Measurements from ENCODE around the gene LIPH.

Gene LIPH

DNA sequence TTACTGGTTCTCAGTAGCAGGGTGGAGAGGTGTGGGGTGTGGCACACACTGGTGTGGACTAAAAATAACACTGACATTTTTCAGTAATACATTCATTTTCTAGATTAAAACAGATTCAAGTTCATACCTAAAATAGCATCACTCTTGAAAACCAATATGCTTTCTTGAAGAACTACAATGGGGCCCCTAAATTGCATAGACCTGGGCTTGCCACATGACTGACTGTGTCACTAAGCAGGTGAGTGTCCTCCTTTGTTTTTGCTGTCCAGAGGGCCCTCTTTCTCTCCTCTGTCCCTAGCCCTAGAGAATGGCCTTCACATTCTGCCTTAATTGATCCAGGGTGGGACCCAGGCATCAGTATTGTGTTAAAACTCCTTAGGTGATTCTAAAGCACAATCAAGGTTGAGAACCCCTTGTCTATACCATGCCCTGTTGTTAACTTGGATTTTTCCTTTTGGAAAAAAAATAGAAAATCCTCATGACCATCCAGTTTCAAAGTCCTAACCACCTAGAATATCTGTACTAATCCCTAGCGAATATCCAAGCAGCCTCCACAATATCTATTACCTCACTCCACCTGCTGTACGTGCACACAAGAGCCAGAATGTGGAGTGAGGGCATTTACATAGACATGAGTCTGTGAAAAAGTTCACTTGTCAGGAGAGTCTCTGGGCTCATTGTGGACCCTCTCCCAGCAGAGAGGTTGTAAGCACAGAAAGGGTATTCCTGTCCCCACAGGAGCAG lies 34.8 kb downstream of the LIPH start:
- H3K4me3 ChIP-seq (ENCODE audit: low read depth, low read length): no peak overlapping the region
- TF ChIP-seq, protein P1, sequence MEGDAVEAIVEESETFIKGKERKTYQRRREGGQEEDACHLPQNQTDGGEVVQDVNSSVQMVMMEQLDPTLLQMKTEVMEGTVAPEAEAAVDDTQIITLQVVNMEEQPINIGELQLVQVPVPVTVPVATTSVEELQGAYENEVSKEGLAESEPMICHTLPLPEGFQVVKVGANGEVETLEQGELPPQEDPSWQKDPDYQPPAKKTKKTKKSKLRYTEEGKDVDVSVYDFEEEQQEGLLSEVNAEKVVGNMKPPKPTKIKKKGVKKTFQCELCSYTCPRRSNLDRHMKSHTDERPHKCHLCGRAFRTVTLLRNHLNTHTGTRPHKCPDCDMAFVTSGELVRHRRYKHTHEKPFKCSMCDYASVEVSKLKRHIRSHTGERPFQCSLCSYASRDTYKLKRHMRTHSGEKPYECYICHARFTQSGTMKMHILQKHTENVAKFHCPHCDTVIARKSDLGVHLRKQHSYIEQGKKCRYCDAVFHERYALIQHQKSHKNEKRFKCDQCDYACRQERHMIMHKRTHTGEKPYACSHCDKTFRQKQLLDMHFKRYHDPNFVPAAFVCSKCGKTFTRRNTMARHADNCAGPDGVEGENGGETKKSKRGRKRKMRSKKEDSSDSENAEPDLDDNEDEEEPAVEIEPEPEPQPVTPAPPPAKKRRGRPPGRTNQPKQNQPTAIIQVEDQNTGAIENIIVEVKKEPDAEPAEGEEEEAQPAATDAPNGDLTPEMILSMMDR (IDR thresholded peaks at IDR 0.05; ENCODE audit: control insufficient read depth, extremely low read depth, insufficient read depth): no peak
- DNase-seq (ENCODE audit: low read depth): no peak

DNA sequence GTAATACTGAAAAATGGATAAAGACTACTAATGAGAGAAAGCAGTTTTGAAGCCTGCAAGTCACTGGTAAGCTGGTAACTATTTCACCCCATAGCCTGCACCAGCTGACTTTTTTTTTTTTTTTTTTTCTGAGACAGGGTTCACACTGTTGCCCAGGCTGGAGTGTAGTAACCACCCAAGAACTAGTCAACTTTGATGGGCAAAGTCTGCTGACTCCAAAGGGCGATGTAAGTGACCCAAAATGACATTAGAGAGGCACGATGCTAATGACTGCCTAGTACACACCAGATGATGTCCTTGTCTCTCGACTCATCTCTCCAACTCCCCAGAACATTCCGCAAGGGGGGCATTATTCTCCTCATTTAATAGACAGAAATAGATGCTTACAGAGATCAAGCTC lies 40.7 kb downstream of the LIPH start:
- no peak overlapping the region for H3K4me3 ChIP-seq (ENCODE audit: low read depth, low read length)
- no peak for DNase-seq (ENCODE audit: low read depth)
- TF ChIP-seq, protein P1 (IDR thresholded peaks at IDR 0.05; ENCODE audit: control insufficient read depth, extremely low read depth, insufficient read depth): no peak

DNA sequence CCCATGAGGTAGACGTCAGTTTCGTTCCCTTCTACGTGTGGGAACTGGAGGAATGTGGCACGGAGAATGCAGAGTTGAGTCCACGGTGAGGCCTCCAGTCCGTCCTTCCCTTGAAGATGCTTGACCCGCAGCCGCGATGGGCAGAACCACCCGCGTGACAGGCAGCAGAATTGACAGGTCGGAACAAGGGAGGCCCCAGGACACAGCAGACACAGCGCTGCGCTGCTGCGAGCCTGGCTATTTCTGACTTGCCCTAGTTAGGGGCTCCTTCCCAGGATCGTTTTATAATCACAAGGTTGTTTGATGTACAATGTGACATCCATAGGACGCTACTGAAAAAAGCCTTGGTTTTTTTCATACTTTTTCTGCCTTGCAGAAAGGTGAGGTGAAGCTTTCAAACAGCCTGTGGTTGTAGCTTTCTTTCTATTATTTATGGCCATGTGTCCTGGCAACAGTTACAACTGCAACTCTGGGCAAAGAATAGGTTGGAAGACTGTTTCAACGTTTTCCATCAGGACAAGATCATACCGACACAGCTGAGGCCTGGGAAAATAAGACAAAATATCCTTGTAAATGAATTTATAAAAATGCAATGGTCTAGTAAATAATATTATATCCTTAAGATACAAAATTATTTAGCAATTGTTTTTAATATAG lies 43.9 kb downstream of the LIPH start:
- TF ChIP-seq, protein P1 (IDR thresholded peaks at IDR 0.05; ENCODE audit: control insufficient read depth, extremely low read depth, insufficient read depth): no peak
- H3K4me3 ChIP-seq (ENCODE audit: low read depth, low read length): no peak overlapping the region
- no peak for DNase-seq (ENCODE audit: low read depth)

DNA sequence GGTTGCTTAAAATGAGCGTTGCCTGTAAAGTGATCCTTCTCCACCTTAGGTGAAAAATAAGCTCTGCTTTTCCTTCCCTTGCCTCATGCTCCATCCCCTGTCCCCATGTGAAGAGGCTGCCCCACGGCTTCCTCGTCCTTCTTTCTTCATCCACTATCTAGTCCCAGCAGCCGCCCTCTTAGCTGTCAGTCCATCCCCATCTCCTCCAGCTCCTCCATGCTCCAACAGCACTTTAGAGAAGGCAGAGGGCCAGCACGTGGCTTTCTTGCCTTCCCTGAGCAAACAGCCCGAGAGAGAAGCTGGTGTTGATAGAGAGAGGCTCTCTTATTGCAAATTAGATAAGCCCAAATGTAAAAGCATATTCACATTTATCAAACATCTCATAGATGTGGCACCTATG lies 44.5 kb downstream of the LIPH start:
- TF ChIP-seq, protein P1 (IDR thresholded peaks at IDR 0.05; ENCODE audit: control insufficient read depth, extremely low read depth, insufficient read depth): no peak
- H3K4me3 ChIP-seq (ENCODE audit: low read depth, low read length): no peak overlapping the region
- DNase-seq (ENCODE audit: low read depth): no peak

DNA sequence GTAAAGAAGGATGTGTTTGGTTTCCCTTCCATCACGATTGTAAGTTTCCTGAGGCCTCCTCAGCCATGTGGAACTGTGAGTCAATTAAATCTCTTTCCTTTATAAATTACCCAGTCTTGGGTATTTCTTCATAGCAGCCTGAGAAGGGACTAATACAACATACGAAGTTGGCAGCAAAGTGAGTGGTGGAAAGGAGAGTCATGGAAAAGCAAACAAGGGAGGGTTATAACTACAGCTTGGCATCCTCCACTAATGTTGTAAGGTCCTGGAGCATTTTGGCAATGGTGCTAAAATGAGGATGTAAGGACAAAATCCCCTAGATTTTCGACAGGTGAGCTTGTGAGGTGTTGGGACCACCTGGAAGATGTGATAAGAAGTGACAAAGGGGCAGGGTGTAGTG lies 47.8 kb downstream of the LIPH start:
- DNase-seq (ENCODE audit: low read depth): peak; percentile 46
- TF ChIP-seq, protein P1 (IDR thresholded peaks at IDR 0.05; ENCODE audit: control insufficient read depth, extremely low read depth, insufficient read depth): no peak
- H3K4me3 ChIP-seq (ENCODE audit: low read depth, low read length): no peak overlapping the region

DNA sequence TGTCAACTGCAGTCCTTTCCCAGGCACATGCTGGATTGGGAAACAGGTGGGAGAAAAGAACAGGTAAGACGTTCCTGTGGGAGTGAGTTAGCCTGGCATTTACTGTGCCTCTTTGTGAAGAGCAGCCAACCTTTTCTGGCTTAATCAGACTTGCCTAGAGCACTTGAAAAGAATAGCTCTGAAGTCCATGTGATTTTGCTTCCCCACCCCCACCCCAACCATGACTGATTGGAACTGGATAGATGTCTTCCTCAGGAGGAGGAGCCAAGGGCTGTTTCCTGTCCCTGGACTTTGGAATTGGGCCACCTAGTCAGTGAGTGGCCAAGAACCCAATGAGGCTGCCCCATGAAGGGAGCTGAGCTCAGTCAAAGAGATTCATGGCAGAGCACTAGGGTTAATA lies 48.9 kb downstream of the LIPH start:
- DNase-seq (ENCODE audit: low read depth): no peak
- no peak overlapping the region for H3K4me3 ChIP-seq (ENCODE audit: low read depth, low read length)
- TF ChIP-seq, protein P1 (IDR thresholded peaks at IDR 0.05; ENCODE audit: control insufficient read depth, extremely low read depth, insufficient read depth): no peak

All from LNCaP clone FGC (cell line).